Osteoblast (primary cell): ENCODE measurements around the gene KLRC3. TPM values are rescaled to one million over a fixed set of nuclear protein-coding genes. Genes with fewer than 3 reads are reported as not detected.

Experiments used
- DNase-seq: peaks from one replicate; pipeline ENCODE4 v3.0.0; 2011; ENCODE audit warnings: low spot score, mixed read lengths; ENCODE audit not compliant: insufficient read length; ENCODE audit errors: missing footprints
- H2AFZ ChIP-seq: 2 replicates; pipeline ENCODE4 v1.6.0; 2011; ENCODE audit warnings: mild to moderate bottlenecking, low read length
- H3K27ac ChIP-seq: 2 replicates; pipeline ENCODE4 v1.5.1; 2011; ENCODE audit warnings: mild to moderate bottlenecking, low read depth, low read length, moderate library complexity
- H3K27me3 ChIP-seq: 2 replicates; pipeline ENCODE4 v1.6.0; 2012; ENCODE audit warnings: mild to moderate bottlenecking, control low read depth, inconsistent platforms, low read length, moderate library complexity; ENCODE audit not compliant: insufficient read depth
- H3K36me3 ChIP-seq: 2 replicates; pipeline ENCODE4 v1.5.1; 2011; ENCODE audit warnings: mild to moderate bottlenecking, low read length, control low read depth, moderate library complexity; ENCODE audit not compliant: insufficient read depth
- H3K4me1 ChIP-seq: 2 replicates; pipeline ENCODE4 v1.5.1; 2011; ENCODE audit warnings: mild to moderate bottlenecking, low read length, control low read depth, moderate library complexity; ENCODE audit not compliant: insufficient read depth
- H3K4me2 ChIP-seq: 2 replicates; pipeline ENCODE4 v1.6.0; 2011; ENCODE audit warnings: mild to moderate bottlenecking, low read length; ENCODE audit not compliant: insufficient read depth
- H3K4me3 ChIP-seq: fragments of 200-600 bp; sonication (generic); 3 replicates; pipeline ENCODE4 v1.5.1; 2012; ENCODE audit warnings: mild to moderate bottlenecking, low read length, inconsistent platforms; ENCODE audit not compliant: insufficient read depth
- H3K79me2 ChIP-seq: 2 replicates; pipeline ENCODE4 v1.6.0; 2012; ENCODE audit warnings: mild to moderate bottlenecking, low read length, control low read depth, inconsistent platforms; ENCODE audit not compliant: insufficient read depth
- H3K9me3 ChIP-seq: 2 replicates; pipeline ENCODE4 v1.5.1; 2011; ENCODE audit warnings: low read depth, low read length, control low read depth
- H4K20me1 ChIP-seq: 2 replicates; pipeline ENCODE4 v1.6.0; 2012; ENCODE audit warnings: mild to moderate bottlenecking, low read length, control low read depth; ENCODE audit not compliant: insufficient read depth
- CTCF ChIP-seq: IDR thresholded peaks from 2 replicates; pipeline ENCODE4 v1.5.1; 2011; ENCODE audit warnings: mild to moderate bottlenecking, low read depth, low read length, moderate library complexity; ENCODE audit errors: extremely low read depth
- total RNA-seq: library from RNA; depleted of rRNA; stranded (reverse); fragments of >200 nt; gene quantifications from 2 replicates; pipeline ENCODE4 v1.2.3, GENCODE V29; 2012

Gene KLRC3
- total RNA-seq, 1 donor, result 0.72 TPM

DNA sequence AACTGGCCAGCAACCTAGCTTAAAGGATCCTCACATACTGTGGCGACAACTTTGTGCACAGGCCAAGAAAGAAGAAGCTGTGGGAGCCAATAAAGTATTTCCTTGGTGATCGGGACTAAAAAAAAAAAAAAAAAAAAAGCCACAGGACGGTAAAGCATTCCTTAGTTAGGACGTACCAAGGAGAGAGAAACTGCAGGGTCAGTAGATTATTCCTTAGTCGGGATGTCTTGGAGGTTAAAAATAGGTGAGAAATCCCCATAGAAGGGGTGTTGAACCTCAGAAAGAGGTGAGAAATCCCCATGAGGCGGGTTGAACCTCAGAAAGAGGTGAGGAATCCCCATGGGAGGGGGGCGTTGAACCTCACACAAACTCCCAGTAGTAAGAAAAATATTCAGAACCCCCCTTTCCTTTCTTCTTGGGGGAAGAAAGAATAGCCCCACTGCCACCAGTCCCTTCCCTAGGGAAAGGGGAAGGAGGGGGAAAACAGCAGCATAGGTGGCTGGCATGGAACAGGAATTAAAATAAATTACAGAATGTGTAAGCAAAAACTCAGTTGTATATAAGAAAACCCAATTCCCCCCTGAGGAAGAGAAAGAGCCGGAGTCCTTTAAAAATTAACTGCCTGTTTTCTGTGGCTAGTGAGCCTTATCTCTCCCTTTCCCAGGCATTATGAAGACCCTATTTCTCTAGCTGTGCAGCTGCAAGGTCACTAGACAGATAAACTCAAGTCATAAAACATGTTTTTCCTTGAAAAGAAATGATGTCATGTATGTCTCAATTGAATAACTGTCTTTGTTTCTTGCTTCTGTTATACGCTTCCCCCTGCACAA is 57.4 kb downstream of the KLRC3 start:
- Histone ChIP-seq H4K20me1 (no peaks in the 10 kb centered on the region), H3K4me2 (peak overlapping the region; percentile 93), H3K9me3 (no peaks in the 10 kb centered on the region), H3K79me2 (no peaks in the 10 kb centered on the region), H3K27me3 (no peaks in the 10 kb centered on the region), H3K36me3 (no peaks in the 10 kb centered on the region), H3K4me1 (peaks cover 50% of the 10 kb centered on the region), H3K4me3 (no peak overlapping the region), H2AFZ (peak overlapping the region; percentile 99), H3K27ac (peak overlapping the region; percentile 55)
- no peak for TF ChIP-seq CTCF
- DNase-seq, result no peak

DNA sequence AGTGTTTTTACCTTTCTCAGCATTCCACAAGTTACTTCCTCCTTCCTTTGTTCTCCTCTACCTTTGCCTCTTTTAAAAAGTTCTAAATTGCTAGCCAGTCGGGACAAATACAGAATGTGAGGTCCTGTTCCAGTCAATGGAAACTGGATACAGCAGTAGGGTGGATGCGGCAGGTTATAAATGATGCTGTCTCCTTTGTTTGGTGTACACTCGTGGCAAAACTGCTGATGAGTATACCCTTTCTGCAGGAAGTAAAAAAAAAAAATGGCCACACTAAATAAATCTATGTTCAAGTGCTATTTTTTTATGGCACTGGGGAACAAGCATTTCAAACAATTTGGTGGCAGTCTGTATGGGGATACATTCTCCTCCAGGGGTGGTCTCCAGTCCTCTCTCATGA is 58.1 kb downstream of the KLRC3 start:
- Histone ChIP-seq H3K9me3 (no peaks in the 10 kb centered on the region), H3K36me3 (no peaks in the 10 kb centered on the region), H3K79me2 (no peaks in the 10 kb centered on the region), H2AFZ (peak overlapping the region; percentile 38), H3K4me2 (peak overlapping the region; percentile 93), H4K20me1 (no peaks in the 10 kb centered on the region), H3K27ac (no peak overlapping the region), H3K4me3 (no peak overlapping the region), H3K4me1 (peaks cover 50% of the 10 kb centered on the region), H3K27me3 (no peaks in the 10 kb centered on the region)
- TF ChIP-seq CTCF, result no peak
- no peak for DNase-seq

Other genes with a start within 250 kb of the KLRC3 start
- under 0.01 and 0.29 TPM in 2 replicates for gene OLR1, start 248.5 kb downstream of the KLRC3 start, total RNA-seq
- gene TMEM52B, start 241.6 kb downstream of the KLRC3 start, total RNA-seq, result not detected in 2 replicates
- gene GABARAPL1, start 207.7 kb downstream of the KLRC3 start, total RNA-seq, result 64.2 and 65.9 TPM in 2 replicates
- gene KLRD1, start 112.7 kb downstream of the KLRC3 start, total RNA-seq, result 0.29 and 0.36 TPM in 2 replicates
- gene KLRK1, start 30.6 kb downstream of the KLRC3 start, total RNA-seq, result under 0.01 TPM in 1 of 2 replicates, not detected in the other
- gene KLRC4, start 10.8 kb downstream of the KLRC3 start, total RNA-seq, result not detected in 2 replicates
- 0.36 and 0.88 TPM in 2 replicates for gene KLRC2, start 15.4 kb upstream of the KLRC3 start, total RNA-seq
- not detected in 2 replicates for gene KLRC1, start 32.8 kb upstream of the KLRC3 start, total RNA-seq
- gene EIF2S3B, start 85.3 kb upstream of the KLRC3 start, total RNA-seq, result 2.5 and 2.9 TPM in 2 replicates
- gene MAGOHB, start 193.0 kb upstream of the KLRC3 start, total RNA-seq, result 16.3 and 18.0 TPM in 2 replicates